ENCODE results near the gene HIPK1.
"Not testable (repeated sequence)": the region's sequence is repeated elsewhere in the genome, so short reads cannot be mapped to it uniquely, and the experiment has no call there.

HIPK1 gene

DNA sequence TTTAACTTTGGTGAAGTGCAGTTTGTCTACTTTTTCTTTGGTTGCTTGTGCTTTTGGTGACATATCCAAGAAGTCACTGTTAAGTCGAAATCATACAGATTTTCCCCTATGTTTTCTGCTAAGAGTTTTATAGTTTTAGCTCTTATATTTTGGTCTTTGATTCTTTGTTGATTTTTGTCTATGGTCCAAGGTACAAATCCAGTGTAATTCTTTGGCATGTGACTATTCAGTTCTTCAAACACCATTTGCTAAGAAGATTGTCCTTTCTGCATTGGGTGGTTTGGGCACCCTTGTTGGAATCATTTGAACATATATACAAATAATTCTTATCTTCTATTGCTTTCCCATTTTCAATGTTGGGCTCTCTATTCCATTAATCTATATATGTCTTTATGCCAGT is 16.2 kb downstream of the HIPK1 start:
- DNase-seq (ENCODE audit: low spot score) = no peak

DNA sequence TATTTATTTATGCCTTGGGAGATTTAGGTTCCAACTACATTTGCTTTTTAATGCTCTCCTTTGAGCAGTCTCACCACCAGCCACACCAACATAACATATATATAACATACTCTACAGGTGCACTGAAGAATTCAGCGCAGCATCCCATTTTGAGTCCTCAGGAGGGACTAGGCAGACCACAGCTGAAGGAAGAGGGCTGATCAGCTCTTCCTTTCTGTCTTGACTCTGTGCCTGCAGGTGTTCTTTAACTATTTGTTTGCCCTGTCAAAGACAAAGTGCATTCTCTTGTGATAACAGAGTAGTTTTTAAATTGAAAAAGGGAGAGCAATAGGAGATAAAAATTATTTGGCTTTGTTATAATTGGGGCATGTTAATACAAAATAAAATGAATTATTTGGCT is 17.0 kb downstream of the HIPK1 start:
- DNase-seq (ENCODE audit: low spot score) = no peak

- no peak for DNase-seq (ENCODE audit: low spot score)
These were observed 17.7 kb downstream of the HIPK1 start for GRCh38 chr1:113946678-113947387.

- DNase-seq (ENCODE audit: low spot score) = no peak
These were observed 18.4 kb downstream of the HIPK1 start for GRCh38 chr1:113947388-113948107.

- DNase-seq (ENCODE audit: low spot score) = not testable (repeated sequence)
These were observed 19.0 kb downstream of the HIPK1 start for GRCh38 chr1:113948151-113948550.

DNA sequence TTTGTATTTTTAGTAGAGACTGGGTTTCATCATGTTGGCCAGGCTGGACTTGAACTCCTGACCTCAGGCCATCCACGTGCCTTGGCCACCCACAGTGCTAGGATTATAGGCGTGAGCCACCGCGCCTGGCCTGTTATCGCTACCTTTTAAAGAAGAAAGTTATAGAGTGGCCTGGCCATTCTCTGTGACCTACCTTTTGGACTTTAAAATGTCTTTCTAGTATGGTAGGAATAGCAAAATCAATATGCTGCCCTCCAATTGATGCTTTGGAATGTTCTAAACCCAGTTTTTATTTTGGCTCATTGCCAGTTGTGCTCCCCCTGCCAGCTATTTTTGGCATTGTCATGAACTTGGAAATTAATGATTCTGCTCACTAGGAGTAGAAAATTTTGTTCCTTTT is 19.9 kb downstream of the HIPK1 start:
- DNase-seq (ENCODE audit: low spot score) = no peak

GRCh38 chr1:113950908-113951307 is 21.8 kb downstream of the HIPK1 start:
- no peak for DNase-seq (ENCODE audit: low spot score)

DNA sequence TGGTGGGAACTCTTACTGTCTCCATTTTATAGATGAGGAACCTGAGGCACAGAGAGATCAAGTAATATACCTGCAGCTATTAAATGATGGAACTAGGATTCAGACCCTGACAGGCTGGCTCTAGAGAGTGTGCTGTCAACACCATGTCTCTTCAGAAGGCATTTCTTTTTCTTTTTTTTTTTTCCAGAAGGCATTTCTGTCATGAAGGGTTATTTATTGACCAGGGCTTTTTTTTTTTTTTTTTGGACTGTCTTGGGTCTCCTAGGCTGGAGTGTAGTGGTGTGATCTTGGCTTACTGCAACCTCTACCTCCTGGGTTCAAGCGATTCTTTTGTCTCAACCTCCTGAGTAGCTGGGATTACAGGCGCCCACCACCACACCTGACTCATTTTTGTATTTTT is 22.6 kb downstream of the HIPK1 start:
- DNase-seq (ENCODE audit: low spot score) = no peak

GRCh38 chr1:113957984-113958383 is 28.9 kb downstream of the HIPK1 start:
- DNase-seq (ENCODE audit: low spot score) = no peak

DNA sequence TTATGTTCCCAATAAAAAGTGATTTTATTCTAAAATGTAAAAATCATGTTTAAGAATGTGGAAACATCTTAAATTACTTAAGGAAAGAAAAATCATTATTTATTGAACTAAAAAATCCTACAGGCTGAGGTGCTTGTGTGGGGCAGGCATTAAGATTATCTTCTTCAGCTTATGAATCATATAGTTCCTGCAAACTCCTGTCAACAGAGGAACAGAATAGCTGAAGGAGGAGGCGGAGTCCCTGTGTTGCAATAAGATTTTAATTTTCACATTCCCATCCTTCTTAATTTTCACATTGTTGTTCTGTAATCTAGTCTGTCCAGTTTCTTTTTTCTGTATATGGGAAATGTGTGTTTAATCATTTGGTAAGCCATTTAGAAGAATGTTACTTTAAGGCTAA is 29.6 kb downstream of the HIPK1 start:
- DNase-seq (ENCODE audit: low spot score) = no peak

GRCh38 chr1:113963281-113963906 is 34.3 kb downstream of the HIPK1 start:
- no peak for DNase-seq (ENCODE audit: low spot score)

GRCh38 chr1:113965703-113966412 is 36.7 kb downstream of the HIPK1 start:
- no peak for DNase-seq (ENCODE audit: low spot score)

DNA sequence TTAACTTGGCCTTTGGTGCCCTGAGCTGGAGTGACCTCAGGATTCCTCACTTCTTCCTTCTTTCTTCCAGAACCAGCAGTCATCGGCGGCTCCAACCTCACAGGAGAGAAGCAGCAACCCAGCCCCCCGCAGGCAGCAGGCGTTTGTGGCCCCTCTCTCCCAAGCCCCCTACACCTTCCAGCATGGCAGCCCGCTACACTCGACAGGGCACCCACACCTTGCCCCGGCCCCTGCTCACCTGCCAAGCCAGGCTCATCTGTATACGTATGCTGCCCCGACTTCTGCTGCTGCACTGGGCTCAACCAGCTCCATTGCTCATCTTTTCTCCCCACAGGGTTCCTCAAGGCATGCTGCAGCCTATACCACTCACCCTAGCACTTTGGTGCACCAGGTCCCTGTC is 43.8 kb downstream of the HIPK1 start:
- no peak for DNase-seq (ENCODE audit: low spot score)

DNA sequence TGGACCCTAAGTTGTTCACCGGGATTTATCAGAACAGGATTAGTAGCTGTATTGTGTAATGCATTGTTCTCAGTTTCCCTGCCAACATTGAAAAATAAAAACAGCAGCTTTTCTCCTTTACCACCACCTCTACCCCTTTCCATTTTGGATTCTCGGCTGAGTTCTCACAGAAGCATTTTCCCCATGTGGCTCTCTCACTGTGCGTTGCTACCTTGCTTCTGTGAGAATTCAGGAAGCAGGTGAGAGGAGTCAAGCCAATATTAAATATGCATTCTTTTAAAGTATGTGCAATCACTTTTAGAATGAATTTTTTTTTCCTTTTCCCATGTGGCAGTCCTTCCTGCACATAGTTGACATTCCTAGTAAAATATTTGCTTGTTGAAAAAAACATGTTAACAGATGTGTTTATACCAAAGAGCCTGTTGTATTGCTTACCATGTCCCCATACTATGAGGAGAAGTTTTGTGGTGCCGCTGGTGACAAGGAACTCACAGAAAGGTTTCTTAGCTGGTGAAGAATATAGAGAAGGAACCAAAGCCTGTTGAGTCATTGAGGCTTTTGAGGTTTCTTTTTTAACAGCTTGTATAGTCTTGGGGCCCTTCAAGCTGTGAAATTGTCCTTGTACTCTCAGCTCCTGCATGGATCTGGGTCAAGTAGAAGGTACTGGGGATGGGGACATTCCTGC is 46.2 kb downstream of the HIPK1 start:
- DNase-seq (ENCODE audit: low spot score) = peak; percentile 33

DNA sequence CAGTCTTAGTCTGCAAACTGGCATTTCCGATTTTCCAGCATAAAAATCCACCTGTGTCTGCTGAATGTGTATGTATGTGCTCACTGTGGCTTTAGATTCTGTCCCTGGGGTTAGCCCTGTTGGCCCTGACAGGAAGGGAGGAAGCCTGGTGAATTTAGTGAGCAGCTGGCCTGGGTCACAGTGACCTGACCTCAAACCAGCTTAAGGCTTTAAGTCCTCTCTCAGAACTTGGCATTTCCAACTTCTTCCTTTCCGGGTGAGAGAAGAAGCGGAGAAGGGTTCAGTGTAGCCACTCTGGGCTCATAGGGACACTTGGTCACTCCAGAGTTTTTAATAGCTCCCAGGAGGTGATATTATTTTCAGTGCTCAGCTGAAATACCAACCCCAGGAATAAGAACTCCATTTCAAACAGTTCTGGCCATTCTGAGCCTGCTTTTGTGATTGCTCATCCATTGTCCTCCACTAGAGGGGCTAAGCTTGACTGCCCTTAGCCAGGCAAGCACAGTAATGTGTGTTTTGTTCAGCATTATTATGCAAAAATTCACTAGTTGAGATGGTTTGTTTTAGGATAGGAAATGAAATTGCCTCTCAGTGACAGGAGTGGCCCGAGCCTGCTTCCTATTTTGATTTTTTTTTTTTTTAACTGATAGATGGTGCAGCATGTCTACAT is 47.6 kb downstream of the HIPK1 start:
- DNase-seq (ENCODE audit: low spot score) = no peak

GRCh38 chr1:113977906-113978305 is 48.8 kb downstream of the HIPK1 start:
- DNase-seq (ENCODE audit: low spot score) = no peak

DNA sequence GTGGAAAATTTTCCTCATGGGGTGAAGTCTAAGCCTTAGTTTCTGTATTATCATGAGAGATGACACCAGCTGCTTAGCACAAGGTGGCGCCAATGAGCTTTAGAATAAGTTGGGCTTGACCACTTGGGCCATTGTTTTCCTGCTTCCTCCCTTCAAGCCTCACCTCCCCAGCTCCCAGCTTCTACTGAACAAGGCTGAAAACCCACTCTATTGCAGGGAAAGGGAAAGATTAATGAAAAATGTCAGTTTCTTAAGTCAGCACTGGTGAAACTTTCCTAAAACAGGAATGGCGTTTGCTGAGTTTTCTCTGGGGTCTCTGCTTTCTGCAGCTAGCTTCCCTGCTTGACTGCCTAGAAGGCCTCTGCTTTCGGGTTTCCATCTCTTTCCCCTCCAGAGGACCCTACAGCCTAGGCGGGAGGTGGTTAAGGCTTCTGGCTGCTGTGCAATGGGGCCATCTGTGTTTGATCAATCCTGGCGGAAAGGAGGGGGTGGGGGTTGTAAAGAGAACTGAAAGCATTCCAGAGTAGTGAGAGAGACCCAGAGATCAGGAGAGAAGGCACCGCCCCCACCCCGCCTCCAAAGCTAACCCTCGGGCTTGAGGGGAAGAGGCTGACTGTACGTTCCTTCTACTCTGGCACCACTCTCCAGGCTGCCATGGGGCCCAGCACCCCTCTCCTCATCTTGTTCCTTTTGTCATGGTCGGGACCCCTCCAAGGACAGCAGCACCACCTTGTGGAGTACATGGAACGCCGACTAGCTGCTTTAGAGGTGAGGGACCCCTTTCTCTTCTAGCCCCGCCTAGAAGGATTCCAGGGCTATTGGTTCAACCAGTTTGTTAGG is 50.0 kb downstream of the HIPK1 start, which contains the start of gene OLFML3:
Gene OLFML3 (plus strand): TSS at position 612 of the 840 bp plus-strand sequence. CDS start 43 bp downstream, at position 655.
- DNase-seq (ENCODE audit: low spot score) = peak; percentile 31

- no peak for DNase-seq (ENCODE audit: low spot score)
These were observed 51.0 kb downstream of the HIPK1 start for GRCh38 chr1:113980110-113980509.

- no peak for DNase-seq (ENCODE audit: low spot score)
These were observed 53.1 kb downstream of the HIPK1 start for GRCh38 chr1:113981962-113982931.

Measured in CD4-positive, alpha-beta T cell treated with Interleukin-15 for 4 hours (primary cell).